T1000 (cell line): ENCODE measurements around the gene RPS6KA1.
"Not testable (repeated sequence)": the region's sequence is repeated elsewhere in the genome, so short reads cannot be mapped to it uniquely, and the experiment has no call there.

ENCODE experiments used
- DNase-seq: peaks from one replicate; lab custom pipeline; 2025; ENCODE audit warnings: mixed read lengths; lab: John Stamatoyannopoulos, UW

Gene RPS6KA1

GRCh38 chr1:26555550-26555981 is 26.0 kb downstream of the RPS6KA1 start:
- DNase-seq = no peak

- no peak for DNase-seq
Measured at GRCh38 chr1:26556111-26556510, 26.6 kb downstream of the RPS6KA1 start.

GRCh38 chr1:26557008-26557407 is 27.4 kb downstream of the RPS6KA1 start:
- no peak for DNase-seq

GRCh38 chr1:26558685-26559048 is 29.1 kb downstream of the RPS6KA1 start:
- no peak for DNase-seq

- no peak for DNase-seq
Measured at GRCh38 chr1:26560403-26560780, 30.8 kb downstream of the RPS6KA1 start.

GRCh38 chr1:26570287-26570686 is 40.7 kb downstream of the RPS6KA1 start:
- DNase-seq = no peak

- DNase-seq = no peak
Measured at GRCh38 chr1:26571381-26571780, 41.8 kb downstream of the RPS6KA1 start.

GRCh38 chr1:26574018-26574417 is 44.5 kb downstream of the RPS6KA1 start:
- DNase-seq = no peak

GRCh38 chr1:26574719-26575251 is 45.2 kb downstream of the RPS6KA1 start:
- no peak for DNase-seq

GRCh38 chr1:26575348-26575747 is 45.8 kb downstream of the RPS6KA1 start:
- no peak for DNase-seq

- no peak for DNase-seq
Measured at GRCh38 chr1:26578167-26578566, 48.6 kb downstream of the RPS6KA1 start.

GRCh38 chr1:26579681-26580111 is 50.1 kb downstream of the RPS6KA1 start:
- no peak for DNase-seq

GRCh38 chr1:26580116-26580515 is 50.6 kb downstream of the RPS6KA1 start:
- DNase-seq = no peak

- no peak for DNase-seq
Measured at GRCh38 chr1:26581287-26581651, 51.7 kb downstream of the RPS6KA1 start.

GRCh38 chr1:26582053-26582835 is 52.7 kb downstream of the RPS6KA1 start:
- no peak for DNase-seq

- peak; percentile 31 for DNase-seq
Measured at GRCh38 chr1:26582836-26583460, 53.4 kb downstream of the RPS6KA1 start.

GRCh38 chr1:26583646-26584485 is 54.3 kb downstream of the RPS6KA1 start:
- no peak for DNase-seq

GRCh38 chr1:26584588-26584987 is 55.0 kb downstream of the RPS6KA1 start:
- DNase-seq = not testable (repeated sequence)

- DNase-seq = no peak
Measured at GRCh38 chr1:26585471-26585870, 55.9 kb downstream of the RPS6KA1 start.

GRCh38 chr1:26593385-26593784 is 63.8 kb downstream of the RPS6KA1 start:
- no peak for DNase-seq

GRCh38 chr1:26594593-26594992 is 65.0 kb downstream of the RPS6KA1 start:
- DNase-seq = not testable (repeated sequence)

GRCh38 chr1:26597629-26598039 is 68.1 kb downstream of the RPS6KA1 start:
- DNase-seq = no peak
